ENCODE data around the gene PLEKHB1.

PLEKHB1 gene

GRCh38 chr11:73693899-73694525, 47.6 kb downstream of the PLEKHB1 start:
- Histone ChIP-seq H3K79me2 (no peaks in the 10 kb centered on the region), H2AFZ (no peak overlapping the region), H3K27ac (no peak overlapping the region), H3K4me3 (ENCODE audit: low read depth, low read length) (no peak overlapping the region), H3K9me3 (ENCODE audit: control insufficient read depth, low read length) (no peaks in the 10 kb centered on the region), H3K36me3 (ENCODE audit: control insufficient read depth, insufficient read depth, low read length) (no peaks in the 10 kb centered on the region), H3K27me3 (ENCODE audit: control insufficient read depth, insufficient read depth, low read length) (no peaks in the 10 kb centered on the region), H3K4me1 (no peaks in the 10 kb centered on the region), H3K9ac (no peak overlapping the region), H3K4me2 (ENCODE audit: low read length) (no peak overlapping the region)
- TF ChIP-seq, protein P1, sequence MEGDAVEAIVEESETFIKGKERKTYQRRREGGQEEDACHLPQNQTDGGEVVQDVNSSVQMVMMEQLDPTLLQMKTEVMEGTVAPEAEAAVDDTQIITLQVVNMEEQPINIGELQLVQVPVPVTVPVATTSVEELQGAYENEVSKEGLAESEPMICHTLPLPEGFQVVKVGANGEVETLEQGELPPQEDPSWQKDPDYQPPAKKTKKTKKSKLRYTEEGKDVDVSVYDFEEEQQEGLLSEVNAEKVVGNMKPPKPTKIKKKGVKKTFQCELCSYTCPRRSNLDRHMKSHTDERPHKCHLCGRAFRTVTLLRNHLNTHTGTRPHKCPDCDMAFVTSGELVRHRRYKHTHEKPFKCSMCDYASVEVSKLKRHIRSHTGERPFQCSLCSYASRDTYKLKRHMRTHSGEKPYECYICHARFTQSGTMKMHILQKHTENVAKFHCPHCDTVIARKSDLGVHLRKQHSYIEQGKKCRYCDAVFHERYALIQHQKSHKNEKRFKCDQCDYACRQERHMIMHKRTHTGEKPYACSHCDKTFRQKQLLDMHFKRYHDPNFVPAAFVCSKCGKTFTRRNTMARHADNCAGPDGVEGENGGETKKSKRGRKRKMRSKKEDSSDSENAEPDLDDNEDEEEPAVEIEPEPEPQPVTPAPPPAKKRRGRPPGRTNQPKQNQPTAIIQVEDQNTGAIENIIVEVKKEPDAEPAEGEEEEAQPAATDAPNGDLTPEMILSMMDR (IDR thresholded peaks at IDR 0.05) = no peak

DNA sequence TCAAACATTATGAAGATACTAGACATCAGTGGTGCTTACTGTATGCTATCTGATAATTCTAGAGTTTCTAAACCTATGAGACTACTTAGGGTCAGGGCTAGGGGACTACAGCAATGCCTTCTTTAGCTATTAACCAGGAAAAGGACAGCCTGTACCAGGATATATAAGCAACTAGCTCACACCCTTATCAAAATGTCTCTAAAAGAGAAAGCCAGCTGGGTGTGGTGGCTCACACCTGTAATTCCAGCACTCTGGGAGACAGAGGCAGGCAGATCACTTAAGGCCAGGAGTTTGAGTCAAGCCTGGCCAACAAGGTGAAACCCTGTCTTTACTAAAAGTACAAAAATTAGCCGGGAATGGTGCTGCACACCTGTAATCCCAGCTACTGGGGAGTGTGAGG, 58.7 kb downstream of the PLEKHB1 start:
- no peaks in the 10 kb centered on the region for H3K79me2 ChIP-seq
- H3K27ac ChIP-seq = no peak overlapping the region
- H3K4me1 ChIP-seq = no peaks in the 10 kb centered on the region
- no peak overlapping the region for H3K4me2 ChIP-seq (ENCODE audit: low read length)
- no peaks in the 10 kb centered on the region for H3K27me3 ChIP-seq (ENCODE audit: control insufficient read depth, insufficient read depth, low read length)
- no peak overlapping the region for H3K4me3 ChIP-seq (ENCODE audit: low read depth, low read length)
- no peaks in the 10 kb centered on the region for H3K9me3 ChIP-seq (ENCODE audit: control insufficient read depth, low read length)
- TF ChIP-seq, protein P1 (IDR thresholded peaks at IDR 0.05) = no peak
- no peak overlapping the region for H2AFZ ChIP-seq
- no peaks in the 10 kb centered on the region for H3K36me3 ChIP-seq (ENCODE audit: control insufficient read depth, insufficient read depth, low read length)
- no peak overlapping the region for H3K9ac ChIP-seq

DNA sequence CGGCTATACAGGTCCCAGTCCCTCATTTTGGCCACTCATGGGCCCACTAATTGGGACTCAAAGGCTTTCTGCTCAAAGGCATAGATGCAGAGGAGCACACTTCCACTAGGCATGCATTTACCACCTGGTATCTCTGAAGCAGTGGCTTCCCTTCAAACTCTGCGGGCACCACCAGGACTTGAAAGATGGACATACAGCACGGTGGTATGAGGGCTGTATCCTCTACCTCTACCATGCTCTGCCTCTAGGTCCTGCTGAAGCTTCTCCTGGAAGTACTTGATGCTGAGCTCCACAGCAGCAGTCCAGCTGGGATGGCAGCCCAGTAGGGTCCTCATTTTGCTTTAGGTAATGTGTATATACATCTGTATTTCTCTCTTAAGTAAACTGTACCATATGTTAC, 64.6 kb downstream of the PLEKHB1 start:
- Histone ChIP-seq H3K9me3 (ENCODE audit: control insufficient read depth, low read length) (no peaks in the 10 kb centered on the region), H3K27me3 (ENCODE audit: control insufficient read depth, insufficient read depth, low read length) (no peaks in the 10 kb centered on the region), H3K27ac (no peak overlapping the region), H3K79me2 (peaks cover 3% of the 10 kb centered on the region), H3K9ac (no peak overlapping the region), H3K4me3 (ENCODE audit: low read depth, low read length) (no peak overlapping the region), H3K4me2 (ENCODE audit: low read length) (no peak overlapping the region), H2AFZ (no peak overlapping the region), H3K4me1 (no peaks in the 10 kb centered on the region), H3K36me3 (ENCODE audit: control insufficient read depth, insufficient read depth, low read length) (no peaks in the 10 kb centered on the region)
- TF ChIP-seq, protein P1 (IDR thresholded peaks at IDR 0.05) = no peak

Data from parathyroid adenoma (tissue), 2 donors.